Measurements from ENCODE around the gene KRTAP1-1.
"Not testable (repeated sequence)": the region's sequence is repeated elsewhere in the genome, so short reads cannot be mapped to it uniquely, and the experiment has no call there.

The KRTAP1-1 gene

GRCh38 chr17:41009936-41010335, 31.3 kb downstream of the KRTAP1-1 start:
- DNase-seq: no peak

- DNase-seq: no peak
These were observed 31.9 kb downstream of the KRTAP1-1 start for GRCh38 chr17:41009301-41009760.

- no peak for DNase-seq
These were observed 32.4 kb downstream of the KRTAP1-1 start, which contains the start of gene KRTAP3-1 for GRCh38 chr17:41008811-41009210. Gene KRTAP3-1 (minus strand): TSS chr17:41009128. CDS start chr17:41009074, 54 bp downstream.

- DNase-seq: no peak
These were observed 36.9 kb downstream of the KRTAP1-1 start for GRCh38 chr17:41004397-41004796.

GRCh38 chr17:41003926-41004325, 37.3 kb downstream of the KRTAP1-1 start:
- no peak for DNase-seq

- no peak for DNase-seq
These were observed 38.4 kb downstream of the KRTAP1-1 start for GRCh38 chr17:41002814-41003213.

GRCh38 chr17:41001795-41002194, 39.5 kb downstream of the KRTAP1-1 start:
- DNase-seq: no peak

- DNase-seq: not testable (repeated sequence)
These were observed 41.7 kb downstream of the KRTAP1-1 start, which contains the start of gene KRTAP3-2 for GRCh38 chr17:40999563-40999962. Gene KRTAP3-2 (minus strand): TSS chr17:40999906. CDS start chr17:40999853, 53 bp downstream.

- no peak for DNase-seq
These were observed 43.9 kb downstream of the KRTAP1-1 start for GRCh38 chr17:40997361-40997760.

- DNase-seq: no peak
These were observed 44.4 kb downstream of the KRTAP1-1 start for GRCh38 chr17:40996829-40997228.

- no peak for DNase-seq
These were observed 46.1 kb downstream of the KRTAP1-1 start for GRCh38 chr17:40995116-40995515.

- no peak for DNase-seq
These were observed 47.4 kb downstream of the KRTAP1-1 start, which contains the start of gene KRTAP3-3 for GRCh38 chr17:40993839-40994238. Gene KRTAP3-3 (minus strand): TSS chr17:40994164. CDS start chr17:40994097, 67 bp downstream.

GRCh38 chr17:40993084-40993483, 48.2 kb downstream of the KRTAP1-1 start:
- no peak for DNase-seq

- no peak for DNase-seq
These were observed 48.6 kb downstream of the KRTAP1-1 start for GRCh38 chr17:40992666-40993065.

Measured in NCI-H2081 treated with DMSO at 0.1 percent for 48 hours (cell line).